Endothelial cell of umbilical vein (primary cell): Measurements from ENCODE around the gene DCAF4.

Experiments used
- CTCF ChIP-seq, 2 donors: IDR thresholded peaks; 1 replicate in 1 of 2; 2 replicates in 1 of 2; pipeline ENCODE4 v1.5.1; 2011; ENCODE audit warnings: low read length in 2 of 2, mild to moderate bottlenecking in 2 of 2, moderate library complexity in 2 of 2, control low read depth in 1 of 2, inconsistent platforms in 1 of 2, low read depth in 1 of 2; ENCODE audit not compliant: insufficient read depth in 1 of 2; ENCODE audit errors: extremely low read depth in 1 of 2
- EZH2 ChIP-seq: IDR thresholded peaks from 2 replicates; pipeline ENCODE4 v1.6.1; 2012; ENCODE audit warnings: borderline replicate concordance, low read depth, mild to moderate bottlenecking, moderate library complexity, low read length, inconsistent platforms; ENCODE audit not compliant: severe bottlenecking
- FOS ChIP-seq: IDR thresholded peaks from 2 replicates; pipeline ENCODE4 v1.6.1; 2011; ENCODE audit warnings: mild to moderate bottlenecking, low read length, moderate library complexity, borderline replicate concordance; ENCODE audit not compliant: insufficient read depth
- JUN ChIP-seq: IDR thresholded peaks from 2 replicates; pipeline ENCODE4 v1.6.1; 2011; ENCODE audit warnings: borderline replicate concordance, low read depth; ENCODE audit not compliant: insufficient read length, insufficient read depth
- MAX ChIP-seq: IDR thresholded peaks from 2 replicates; pipeline ENCODE4 v1.6.1; 2011; ENCODE audit not compliant: insufficient read depth, insufficient read length
- POLR2A ChIP-seq: IDR thresholded peaks from 2 replicates; pipeline ENCODE4 v1.6.1; 2012; ENCODE audit warnings: low read depth, mild to moderate bottlenecking, control low read depth, low read length
- POLR2AphosphoS5 ChIP-seq: IDR thresholded peaks from 2 replicates; pipeline ENCODE4 v1.6.1; 2012; ENCODE audit warnings: low read depth, mild to moderate bottlenecking, control low read depth, low read length, moderate library complexity; ENCODE audit not compliant: insufficient read depth

GRCh38 chr14:72999316-72999715 lies 73.1 kb downstream of the DCAF4 start:
- TF ChIP-seq CTCF (IDR thresholded peaks at IDR 0.05; ENCODE audit: extremely low read depth in 1 of 2, insufficient read depth in 1 of 2, low read depth in 1 of 2, low read length in 2 of 2) (no peak), POLR2AphosphoS5 (no peak), MAX (no peak), JUN (no peak), POLR2A (no peak), FOS (no peak), EZH2 (no peak)
